ENCODE results near the gene CHD1.

CHD1 gene

DNA sequence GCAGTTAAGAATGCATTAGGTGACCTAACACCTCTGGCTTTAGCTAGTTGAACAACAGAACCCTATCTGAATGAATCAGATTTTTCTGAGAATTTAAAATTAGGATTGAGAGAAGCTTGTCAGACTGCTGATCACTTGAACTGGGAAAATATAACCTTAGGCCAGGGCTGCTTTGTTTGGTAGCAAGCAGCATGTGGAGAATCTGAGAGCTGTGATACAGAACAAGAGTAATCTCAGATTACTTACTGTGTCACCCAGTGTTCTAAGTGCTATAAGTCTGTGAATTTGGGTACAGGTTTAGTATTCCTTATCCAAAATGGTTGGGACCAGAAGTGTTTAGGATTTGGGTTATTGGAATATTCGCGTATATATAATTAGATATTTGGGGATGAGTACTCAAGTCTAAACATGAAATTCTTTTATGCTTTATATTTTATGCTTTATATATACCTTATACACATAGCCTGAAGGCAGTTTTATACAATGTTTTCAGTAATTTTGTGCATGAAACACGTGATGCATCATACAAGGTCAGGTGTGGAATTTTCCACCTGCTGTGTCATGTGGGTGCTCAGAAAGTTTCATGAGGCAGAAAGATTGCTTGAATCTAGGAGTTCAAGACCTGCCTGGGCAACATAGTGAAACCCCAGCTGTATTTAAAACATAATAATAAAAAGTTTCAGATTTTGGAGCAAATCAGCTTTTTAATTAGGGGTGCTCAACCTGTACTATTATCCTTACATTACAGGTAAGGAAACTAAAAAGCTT, 8.3 kb upstream of the CHD1 start:
- DNase-seq (ENCODE audit: low read depth, low spot score): no peak

DNA sequence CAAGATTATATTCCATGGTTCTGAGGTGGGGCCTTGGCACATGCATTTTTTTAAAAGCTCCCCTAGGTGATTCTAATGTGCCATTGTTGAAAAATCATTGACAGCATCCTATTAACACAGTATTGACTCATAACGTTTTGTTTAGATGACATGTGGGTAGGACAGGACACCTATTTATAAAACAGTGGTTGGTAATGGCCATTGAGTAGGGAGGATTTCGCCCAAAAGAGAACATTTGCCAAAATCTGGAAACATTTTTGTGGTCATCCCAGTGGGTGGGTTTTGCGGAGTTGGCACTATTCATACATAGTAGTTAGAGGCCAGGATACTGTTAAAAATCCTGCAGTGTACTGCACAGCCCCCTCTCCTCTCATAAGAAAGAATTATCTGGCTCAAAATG, 6.4 kb upstream of the CHD1 start:
- DNase-seq (ENCODE audit: low read depth, low spot score): no peak

DNA sequence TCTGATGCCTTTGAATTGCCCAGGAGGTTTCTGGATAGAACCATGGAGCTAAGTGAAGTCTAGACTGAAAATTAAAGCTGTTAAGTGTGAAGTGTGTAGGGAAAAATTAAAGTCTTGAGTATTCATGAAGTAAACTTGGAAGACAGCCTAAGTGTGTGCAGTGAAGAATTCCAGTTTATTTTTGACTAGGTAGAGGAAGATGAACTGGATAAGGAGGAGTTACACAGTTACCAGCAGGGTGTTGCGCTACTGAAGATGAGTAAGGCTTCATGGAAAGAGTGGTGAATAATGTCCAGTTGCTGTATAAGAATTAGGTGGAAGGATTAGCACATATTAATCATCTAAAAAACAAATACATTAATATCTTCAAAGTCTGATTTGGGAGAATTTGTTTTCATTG, 5.7 kb upstream of the CHD1 start:
- DNase-seq (ENCODE audit: low read depth, low spot score): no peak

GRCh38 chr5:98933445-98934072, 4.8 kb upstream of the CHD1 start:
- no peak for DNase-seq (ENCODE audit: low read depth, low spot score)

DNA sequence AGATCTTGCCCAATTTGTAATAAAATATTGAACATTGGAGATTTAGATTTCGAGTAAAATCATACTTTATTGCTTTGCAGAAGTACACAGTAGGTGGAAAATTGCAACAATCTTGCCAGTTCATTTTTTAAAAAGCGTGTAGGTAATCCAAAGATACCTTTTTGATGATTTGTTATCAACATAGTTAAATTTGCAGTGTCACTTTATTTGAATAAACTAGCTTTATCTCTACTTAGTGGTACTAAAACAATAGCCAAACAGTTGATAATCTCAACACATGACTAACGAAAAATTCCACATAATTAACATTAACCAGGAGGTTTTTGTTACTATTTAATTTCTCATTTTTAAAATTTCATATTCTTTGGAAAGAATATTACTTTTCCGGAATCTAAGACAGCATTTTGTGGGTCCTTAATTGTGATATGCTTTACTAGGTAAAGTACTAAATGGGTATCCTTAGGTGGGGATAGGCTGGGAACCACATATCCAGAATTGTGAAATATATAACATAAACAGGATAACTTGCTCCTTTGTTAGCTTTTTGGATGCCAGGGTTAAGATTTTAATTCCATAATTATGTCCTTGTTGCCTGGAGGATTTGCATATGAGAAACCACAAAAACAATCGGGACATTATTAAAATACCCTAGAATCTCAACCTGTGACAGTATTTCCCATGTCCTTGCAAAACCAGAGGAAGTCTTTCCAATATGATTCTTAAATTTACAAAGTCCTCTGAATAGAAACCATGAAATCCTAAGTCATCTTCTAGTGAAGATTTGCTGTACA, 2.4 kb upstream of the CHD1 start:
- no peak for DNase-seq (ENCODE audit: low read depth, low spot score)

- peak; percentile 87 for DNase-seq (ENCODE audit: low read depth, low spot score)
Observed at GRCh38 chr5:98929710-98930298, 997 bp upstream of the CHD1 start.

- no peak for DNase-seq (ENCODE audit: low read depth, low spot score)
Observed at GRCh38 chr5:98927989-98928872, 576 bp downstream of the CHD1 start.

- DNase-seq (ENCODE audit: low read depth, low spot score): peak; percentile 20
Observed at GRCh38 chr5:98927242-98927988, 1.4 kb downstream of the CHD1 start.

- DNase-seq (ENCODE audit: low read depth, low spot score): no peak
Observed at GRCh38 chr5:98923966-98924365, 4.8 kb downstream of the CHD1 start.

DNA sequence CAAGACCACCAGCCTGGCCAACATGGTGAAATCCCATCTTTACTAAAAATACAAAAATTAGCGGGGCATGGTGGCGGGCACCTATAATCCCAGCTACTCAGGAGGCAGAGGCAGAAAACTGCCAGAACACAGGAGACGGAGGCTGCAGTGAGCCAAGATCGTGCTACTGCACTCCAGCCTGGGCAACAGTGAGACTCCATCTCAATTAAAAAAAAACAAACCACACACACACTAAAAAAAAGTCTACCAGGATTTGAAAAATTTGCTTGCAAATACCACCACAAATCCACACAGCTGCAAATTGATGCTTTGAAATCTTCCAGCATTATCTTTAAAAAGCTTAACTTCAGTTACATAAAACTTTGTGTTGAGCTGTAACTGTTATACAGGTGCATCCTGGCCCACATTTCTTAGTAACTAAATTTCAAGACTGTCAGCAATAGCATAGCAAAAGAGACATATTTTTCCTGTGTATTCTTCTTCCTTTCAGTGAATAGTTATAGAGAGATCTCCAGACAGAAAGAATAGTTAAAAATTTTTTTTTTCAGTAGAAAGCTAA, 6.8 kb downstream of the CHD1 start:
- no peak for DNase-seq (ENCODE audit: low read depth, low spot score)

GRCh38 chr5:98917433-98917832, 11.4 kb downstream of the CHD1 start:
- no peak for DNase-seq (ENCODE audit: low read depth, low spot score)

DNA sequence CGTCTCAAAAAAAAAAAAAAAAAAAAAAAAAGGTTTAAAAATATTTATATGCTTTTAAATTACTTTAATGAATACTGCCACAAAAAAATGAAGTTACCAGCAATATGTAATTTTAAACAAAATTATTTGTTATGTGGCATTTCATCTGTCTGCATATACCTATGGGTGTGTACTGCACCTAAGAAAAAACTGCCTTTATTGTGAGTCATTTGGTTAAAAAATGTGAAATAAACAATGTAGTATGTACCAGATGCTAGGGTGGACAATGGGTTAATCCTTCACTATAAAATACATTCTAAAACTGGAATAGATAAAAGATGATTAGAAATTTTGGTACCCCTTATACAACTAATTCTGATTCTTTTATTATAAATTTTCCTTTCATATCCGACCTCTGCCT, 12.3 kb downstream of the CHD1 start:
- no peak for DNase-seq (ENCODE audit: low read depth, low spot score)

DNA sequence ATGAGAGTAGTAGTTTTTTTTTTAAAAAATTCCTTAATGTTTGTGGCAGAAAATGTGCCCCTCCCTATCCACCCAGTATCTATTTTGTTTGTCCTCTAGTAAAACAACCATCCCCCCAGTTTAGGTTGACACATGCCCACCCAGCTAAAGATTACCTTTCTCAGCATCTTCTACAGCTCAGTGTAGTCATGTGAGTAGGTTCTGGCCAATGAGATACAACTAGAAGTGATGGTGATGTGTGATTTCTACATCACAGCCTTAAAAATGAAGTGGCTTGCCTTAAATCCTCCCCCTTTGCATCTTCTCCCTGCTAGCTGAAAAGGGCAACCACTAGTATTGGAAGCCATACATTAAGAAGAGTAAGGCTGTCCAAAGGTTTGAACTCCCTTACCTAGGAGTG, 14.9 kb downstream of the CHD1 start:
- no peak for DNase-seq (ENCODE audit: low read depth, low spot score)

GRCh38 chr5:98911280-98912040, 17.3 kb downstream of the CHD1 start:
- no peak for DNase-seq (ENCODE audit: low read depth, low spot score)

- no peak for DNase-seq (ENCODE audit: low read depth, low spot score)
Observed at GRCh38 chr5:98909363-98909762, 19.4 kb downstream of the CHD1 start.

- no peak for DNase-seq (ENCODE audit: low read depth, low spot score)
Observed at GRCh38 chr5:98907951-98908350, 20.9 kb downstream of the CHD1 start.

DNA sequence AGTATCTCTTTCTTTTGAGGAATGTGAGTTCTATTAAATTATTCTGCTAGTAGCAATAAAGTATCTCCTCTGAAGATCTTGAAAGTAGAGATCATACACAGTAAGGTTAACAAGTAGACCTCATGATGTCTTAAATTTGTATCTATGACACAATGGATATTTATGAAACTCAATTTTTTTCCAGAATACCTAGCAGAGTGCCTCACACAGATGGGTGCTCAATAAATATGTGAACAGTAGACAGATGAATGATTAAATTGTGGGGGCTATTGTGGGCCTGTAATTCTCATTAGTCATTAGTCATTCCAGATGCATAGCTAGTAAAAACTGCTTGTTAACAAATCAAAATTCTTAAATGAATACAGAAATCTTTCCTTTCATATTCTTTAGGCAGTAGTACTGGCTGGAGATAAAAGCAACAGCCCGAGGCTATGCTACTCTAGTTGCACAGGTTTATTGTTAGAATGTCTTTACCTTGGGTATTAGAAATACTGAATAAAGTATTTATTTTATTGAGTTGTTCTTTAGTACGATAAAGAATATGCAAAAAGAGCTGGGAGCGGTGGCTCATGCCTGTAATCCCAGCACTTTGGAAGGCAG, 22.0 kb downstream of the CHD1 start:
- no peak for DNase-seq (ENCODE audit: low read depth, low spot score)

DNA sequence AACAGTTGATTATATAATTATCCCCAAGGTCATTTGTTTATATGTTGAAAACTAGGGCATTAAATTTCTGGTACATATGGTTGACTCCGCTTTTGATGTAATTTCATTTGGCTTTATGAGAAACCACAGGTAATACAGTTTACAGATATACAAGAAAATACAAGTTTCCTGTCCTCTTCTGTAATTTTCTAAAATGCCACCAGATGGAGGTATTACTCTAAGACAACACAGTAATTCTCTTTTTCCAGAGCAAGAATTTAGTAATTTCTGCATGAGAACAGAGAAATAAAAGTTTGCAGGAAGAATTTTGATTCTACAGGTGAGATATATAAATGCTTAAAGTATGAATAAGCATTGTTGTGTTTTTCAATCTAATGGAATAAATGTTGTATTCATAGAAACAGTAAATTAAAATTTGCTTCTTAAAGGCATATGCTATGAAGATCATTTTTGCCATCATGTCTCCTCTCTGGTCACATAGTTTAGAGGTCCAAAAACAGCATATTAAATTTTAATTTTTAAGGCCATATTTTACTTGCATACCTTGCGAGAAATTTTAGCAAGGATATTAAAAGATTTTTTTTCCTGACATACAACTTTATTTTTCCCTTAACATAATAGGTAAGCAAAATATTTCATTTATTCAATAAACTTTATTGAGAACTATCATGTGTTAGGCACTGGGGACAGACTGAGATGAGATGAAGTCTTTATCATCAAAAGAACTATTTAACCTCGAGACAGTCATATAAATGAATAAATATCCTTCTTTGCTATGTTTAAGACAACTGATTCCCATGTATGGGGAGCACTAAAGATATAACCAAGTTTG, 22.7 kb downstream of the CHD1 start:
- no peak for DNase-seq (ENCODE audit: low read depth, low spot score)
